ENCODE measurements around the gene FCRLA. TPM values are rescaled to one million over a fixed set of nuclear protein-coding genes. Genes with fewer than 3 reads are reported as not detected.

The FCRLA gene
- polyA plus RNA-seq, 1 experiment = 2.0 TPM

DNA sequence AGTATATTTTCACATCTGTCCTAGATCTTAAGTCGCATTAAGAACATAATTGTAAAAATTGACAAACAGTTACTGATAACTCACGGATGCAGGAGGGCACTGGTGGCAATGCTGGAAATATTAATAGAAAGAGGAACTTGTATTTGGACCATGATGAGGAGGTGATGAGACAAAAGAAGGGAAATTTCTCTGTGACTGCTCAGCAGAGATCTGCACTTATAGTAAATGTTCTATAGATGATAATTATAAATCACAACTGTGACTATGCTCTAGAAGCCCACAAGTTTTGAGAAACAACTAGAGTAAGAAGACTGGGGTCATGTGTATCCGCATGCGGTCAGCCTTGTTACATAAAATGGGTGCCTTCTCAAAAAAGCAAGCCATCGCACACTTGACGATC, 33.9 kb downstream of the FCRLA start:
- Histone ChIP-seq H3K27me3 (ENCODE audit: control insufficient read depth, insufficient read depth, low read length) (no peaks in the 10 kb centered on the region), H3K36me3 (ENCODE audit: control insufficient read depth, insufficient read depth, low read length) (no peaks in the 10 kb centered on the region), H3K4me3 (ENCODE audit: low read depth, low read length) (no peak overlapping the region)
- TF ChIP-seq, protein P1, sequence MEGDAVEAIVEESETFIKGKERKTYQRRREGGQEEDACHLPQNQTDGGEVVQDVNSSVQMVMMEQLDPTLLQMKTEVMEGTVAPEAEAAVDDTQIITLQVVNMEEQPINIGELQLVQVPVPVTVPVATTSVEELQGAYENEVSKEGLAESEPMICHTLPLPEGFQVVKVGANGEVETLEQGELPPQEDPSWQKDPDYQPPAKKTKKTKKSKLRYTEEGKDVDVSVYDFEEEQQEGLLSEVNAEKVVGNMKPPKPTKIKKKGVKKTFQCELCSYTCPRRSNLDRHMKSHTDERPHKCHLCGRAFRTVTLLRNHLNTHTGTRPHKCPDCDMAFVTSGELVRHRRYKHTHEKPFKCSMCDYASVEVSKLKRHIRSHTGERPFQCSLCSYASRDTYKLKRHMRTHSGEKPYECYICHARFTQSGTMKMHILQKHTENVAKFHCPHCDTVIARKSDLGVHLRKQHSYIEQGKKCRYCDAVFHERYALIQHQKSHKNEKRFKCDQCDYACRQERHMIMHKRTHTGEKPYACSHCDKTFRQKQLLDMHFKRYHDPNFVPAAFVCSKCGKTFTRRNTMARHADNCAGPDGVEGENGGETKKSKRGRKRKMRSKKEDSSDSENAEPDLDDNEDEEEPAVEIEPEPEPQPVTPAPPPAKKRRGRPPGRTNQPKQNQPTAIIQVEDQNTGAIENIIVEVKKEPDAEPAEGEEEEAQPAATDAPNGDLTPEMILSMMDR (IDR thresholded peaks at IDR 0.05; ENCODE audit: insufficient read depth, low read depth, low read length) = no peak
- no peak for DNase-seq (ENCODE audit: low read depth)
- ChIA-PET POLR2A (no interaction called here), CTCF (interaction anchor here (0.9 to 6.5 kb wide), 12 partner anchors 8 to 257 kb away, joined by 3 to 41 read pairs (median 6); partner anchors contain the start of gene DUSP12)

DNA sequence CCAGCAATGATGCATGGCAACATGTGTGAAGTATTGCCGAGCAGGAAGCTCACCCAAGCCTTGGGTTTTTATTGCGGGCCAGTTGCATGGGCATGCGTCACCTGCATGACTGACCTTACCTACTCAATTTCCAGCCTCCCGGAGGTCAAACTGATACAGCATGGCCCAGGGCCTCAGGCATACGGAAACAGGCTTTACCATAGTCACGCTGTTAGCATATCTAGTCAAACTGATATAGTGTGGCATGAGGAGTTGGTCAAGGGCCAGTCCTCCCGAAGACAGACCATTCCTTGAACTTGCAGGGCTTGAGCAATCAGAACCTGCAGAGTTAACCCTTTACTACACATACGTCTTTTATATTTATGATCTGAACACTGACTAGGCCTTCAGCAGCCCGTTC, 36.2 kb downstream of the FCRLA start:
- DNase-seq (ENCODE audit: low read depth) = no peak
- no peaks in the 10 kb centered on the region for H3K36me3 ChIP-seq (ENCODE audit: control insufficient read depth, insufficient read depth, low read length)
- TF ChIP-seq, protein P1 (IDR thresholded peaks at IDR 0.05; ENCODE audit: insufficient read depth, low read depth, low read length) = no peak
- no peaks in the 10 kb centered on the region for H3K27me3 ChIP-seq (ENCODE audit: control insufficient read depth, insufficient read depth, low read length)
- CTCF ChIA-PET = interaction anchor here (3.4 kb wide), 1 partner anchor 256 kb away, joined by 13 read pairs; no protein-coding TSS in a partner anchor
- POLR2A ChIA-PET = no interaction called here
- H3K4me3 ChIP-seq (ENCODE audit: low read depth, low read length) = no peak overlapping the region

DNA sequence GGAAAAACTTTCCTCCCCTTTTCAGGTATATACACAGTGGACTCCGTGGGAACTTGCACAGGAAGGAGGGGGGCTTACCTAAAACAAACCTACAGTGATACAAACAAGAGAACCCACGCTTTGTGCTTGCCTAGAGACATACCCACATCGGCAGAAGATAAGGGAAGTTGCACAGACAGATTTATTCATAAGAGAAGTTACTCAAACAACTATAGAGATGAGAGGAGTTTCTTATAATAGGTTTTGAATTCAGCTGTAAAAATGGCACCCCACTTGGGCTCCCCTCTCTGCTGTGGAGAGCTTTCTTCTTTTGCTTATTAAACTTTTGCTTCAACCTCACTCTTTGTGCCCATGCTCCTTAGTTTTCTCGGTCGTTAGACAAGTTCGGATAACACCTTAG, 40.8 kb downstream of the FCRLA start:
- no peak for DNase-seq (ENCODE audit: low read depth)
- ChIA-PET POLR2A (no interaction called here), CTCF (interaction anchor here (3.0 kb wide), 1 partner anchor 9 kb away, joined by 16 read pairs; no protein-coding TSS in a partner anchor)
- H3K36me3 ChIP-seq (ENCODE audit: control insufficient read depth, insufficient read depth, low read length) = no peaks in the 10 kb centered on the region
- no peak overlapping the region for H3K4me3 ChIP-seq (ENCODE audit: low read depth, low read length)
- H3K27me3 ChIP-seq (ENCODE audit: control insufficient read depth, insufficient read depth, low read length) = no peaks in the 10 kb centered on the region
- TF ChIP-seq, protein P1 (IDR thresholded peaks at IDR 0.05; ENCODE audit: insufficient read depth, low read depth, low read length) = no peak

DNA sequence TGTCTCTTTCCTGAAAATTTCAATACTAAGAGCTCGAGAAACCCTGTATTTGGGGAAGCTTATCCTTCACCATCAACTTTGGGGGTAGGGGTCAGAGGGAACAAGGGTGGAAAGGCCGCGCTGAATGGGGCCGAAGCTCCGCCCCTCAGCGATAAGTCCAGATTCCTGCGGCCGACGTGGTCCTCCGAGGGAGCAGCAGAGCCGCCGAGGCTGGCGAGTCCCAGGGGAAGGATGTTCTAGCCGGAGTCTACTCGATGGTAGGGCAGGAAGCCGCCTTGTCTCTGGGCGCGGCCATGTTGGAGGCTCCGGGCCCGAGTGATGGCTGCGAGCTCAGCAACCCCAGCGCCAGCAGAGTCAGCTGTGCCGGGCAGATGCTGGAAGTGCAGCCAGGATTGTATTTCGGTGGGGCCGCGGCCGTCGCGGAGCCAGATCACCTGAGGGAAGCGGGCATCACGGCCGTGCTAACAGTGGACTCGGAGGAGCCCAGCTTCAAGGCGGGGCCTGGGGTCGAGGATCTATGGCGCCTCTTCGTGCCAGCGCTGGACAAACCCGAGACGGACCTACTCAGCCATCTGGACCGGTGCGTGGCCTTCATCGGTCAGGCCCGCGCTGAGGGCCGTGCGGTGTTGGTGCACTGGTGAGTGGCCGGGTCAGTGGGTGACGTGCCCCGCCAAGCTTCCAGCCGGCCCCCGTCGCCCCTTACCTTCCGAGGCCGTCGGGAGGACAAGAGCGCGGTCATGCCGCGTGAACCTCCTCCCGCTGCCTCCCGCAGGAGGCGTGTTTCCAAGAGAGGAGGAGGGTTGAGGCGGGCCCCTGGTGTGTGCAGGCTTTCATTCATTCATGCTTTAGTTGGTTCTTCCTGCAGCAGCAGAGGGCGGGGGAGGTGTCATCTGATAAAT, 42.7 kb downstream of the FCRLA start, which contains the start of gene DUSP12:
Gene DUSP12, plus strand, starts transcription at position 278 of the 899 bp plus-strand sequence. Its CDS starts 16 bp downstream, at position 294.
- CTCF ChIA-PET = interaction anchor here (0.6 to 3.0 kb wide), 5 partner anchors 8 to 274 kb away, joined by 3 to 16 read pairs (median 4); partner anchors contain the start of gene OLFML2B
- peak within 1 kb of the TSS; percentile 97 for H3K4me3 ChIP-seq (ENCODE audit: low read depth, low read length)
- peaks cover 4% of the 10 kb centered on the region for H3K36me3 ChIP-seq (ENCODE audit: control insufficient read depth, insufficient read depth, low read length)
- POLR2A ChIA-PET = interaction anchor here (0.6 kb wide), 1 partner anchor 9 kb away, joined by 3 read pairs; no protein-coding TSS in a partner anchor
- TF ChIP-seq, protein P1 (IDR thresholded peaks at IDR 0.05; ENCODE audit: insufficient read depth, low read depth, low read length) = peak; percentile 33
- peak; percentile 70 for DNase-seq (ENCODE audit: low read depth)
- H3K27me3 ChIP-seq (ENCODE audit: control insufficient read depth, insufficient read depth, low read length) = no peaks in the 10 kb centered on the region

DNA sequence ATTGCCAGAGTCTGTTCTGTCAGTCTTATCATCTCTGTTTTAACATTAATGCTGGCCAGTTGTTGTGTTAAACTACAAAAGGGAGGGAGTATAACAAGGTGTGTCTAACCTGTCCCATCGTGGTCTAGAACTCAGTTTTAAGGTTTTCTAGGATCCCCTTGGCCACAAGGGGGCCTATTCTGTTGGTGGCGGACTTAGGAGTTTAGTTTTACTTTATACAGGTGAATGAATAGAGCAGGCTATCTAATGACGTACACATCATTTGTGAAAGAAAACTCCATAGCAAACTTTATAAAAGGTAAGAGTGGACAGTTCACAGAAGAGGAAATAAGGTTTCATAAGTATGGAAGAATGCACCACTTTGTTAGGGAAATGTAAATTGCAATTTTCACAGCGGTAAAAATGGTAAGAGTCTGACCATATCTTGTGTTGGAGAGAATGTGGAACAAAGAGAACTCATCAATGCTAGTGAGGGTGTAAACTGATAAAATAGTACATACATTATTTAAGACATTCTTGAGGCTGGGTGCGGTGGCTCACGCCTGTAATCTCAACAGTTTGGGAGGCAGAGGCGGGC, 56.6 kb downstream of the FCRLA start:
- H3K27me3 ChIP-seq (ENCODE audit: control insufficient read depth, insufficient read depth, low read length) = no peaks in the 10 kb centered on the region
- DNase-seq (ENCODE audit: low read depth) = no peak
- H3K36me3 ChIP-seq (ENCODE audit: control insufficient read depth, insufficient read depth, low read length) = no peaks in the 10 kb centered on the region
- TF ChIP-seq, protein P1 (IDR thresholded peaks at IDR 0.05; ENCODE audit: insufficient read depth, low read depth, low read length) = peak; percentile 58
- CTCF ChIA-PET = interaction anchor here (0.8 to 2.0 kb wide), 3 partner anchors 14 to 272 kb away, joined by 3 to 5 read pairs (median 3); partner anchors contain the start of gene DUSP12
- no peak overlapping the region for H3K4me3 ChIP-seq (ENCODE audit: low read depth, low read length)
- POLR2A ChIA-PET = no interaction called here
